ENCODE data around the gene NCOA7.
"Not testable (repeated sequence)": the region's sequence is repeated elsewhere in the genome, so short reads cannot be mapped to it uniquely, and the experiment has no call there.

The NCOA7 gene

DNA sequence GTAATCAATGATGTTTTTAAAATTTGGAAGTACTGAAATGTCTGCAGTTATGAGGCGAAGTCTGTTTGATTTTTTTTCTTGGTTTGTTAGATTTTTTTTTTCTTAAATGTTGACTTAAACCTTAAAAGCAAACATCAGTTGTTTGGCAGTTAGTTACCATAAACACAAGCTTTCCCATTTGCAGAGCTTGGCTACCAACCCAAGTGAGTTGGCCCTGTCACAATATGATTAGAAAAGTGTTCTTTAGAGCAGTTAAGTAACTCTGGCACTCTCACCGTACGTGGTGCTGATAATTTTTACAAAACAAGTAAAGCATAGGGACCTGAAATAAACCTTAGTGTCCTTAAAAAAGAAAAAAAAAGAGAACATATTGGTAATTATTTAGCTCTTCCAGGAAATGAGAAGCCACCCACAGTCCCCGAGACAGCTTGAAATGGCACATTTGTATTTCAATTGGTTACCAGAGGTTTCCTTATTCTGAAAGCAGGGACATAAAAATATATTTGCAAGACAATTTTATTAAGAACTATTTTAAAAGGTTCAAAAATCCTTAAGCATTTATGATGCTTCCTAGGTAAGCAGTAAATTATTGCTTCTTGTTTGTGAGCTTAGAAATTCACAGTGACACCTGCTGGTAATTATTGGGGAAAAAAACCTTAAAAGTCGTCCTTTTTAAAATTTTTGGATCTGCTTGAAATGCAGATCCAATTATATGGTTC is 37.4 kb upstream of the NCOA7 start:
- in situ Hi-C loops (cut with MboI; ENCODE audit: low sequenced_read_pairs), result no loop called here

DNA sequence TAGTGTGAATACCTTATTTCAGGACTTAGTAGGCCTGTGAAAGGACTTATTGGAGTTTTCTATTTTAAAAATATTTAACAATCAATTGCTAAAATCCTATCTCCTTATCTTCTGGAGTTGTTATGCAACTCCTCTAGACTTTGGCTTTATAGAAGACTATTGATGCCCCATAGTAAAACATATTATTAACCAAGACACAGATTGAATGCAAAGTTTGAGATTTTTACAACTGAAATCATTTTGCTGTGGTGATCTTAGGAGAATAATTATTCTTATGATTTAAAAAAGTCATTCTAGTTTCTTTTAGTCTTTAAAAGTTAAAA is 36.9 kb upstream of the NCOA7 start:
- in situ Hi-C loops (cut with MboI; ENCODE audit: low sequenced_read_pairs), result no loop called here

DNA sequence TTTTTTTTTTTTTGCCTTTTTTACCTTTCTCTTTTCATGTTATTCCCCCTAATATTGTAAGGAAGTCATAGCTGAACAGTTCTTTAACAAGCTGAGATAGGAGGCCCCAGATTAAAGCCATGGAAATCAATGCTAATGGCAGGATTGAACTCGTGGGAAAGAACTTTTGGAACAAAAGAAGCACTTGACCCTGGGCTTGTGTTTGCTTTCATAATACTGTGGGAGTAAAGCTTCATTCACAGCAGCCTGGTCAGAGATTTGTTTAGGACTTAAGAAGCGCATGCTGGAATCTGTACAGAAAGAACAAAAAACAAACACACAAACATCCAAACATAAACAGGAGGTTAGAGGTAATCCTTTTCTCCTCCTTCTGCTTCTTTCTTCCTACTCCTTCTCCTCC is 36.2 kb upstream of the NCOA7 start:
- in situ Hi-C loops (cut with MboI; ENCODE audit: low sequenced_read_pairs), result no loop called here

- in situ Hi-C loops (cut with MboI; ENCODE audit: low sequenced_read_pairs), result no loop called here
Observed at GRCh38 chr6:125759184-125759902, 31.4 kb upstream of the NCOA7 start.

- in situ Hi-C loops (cut with MboI; ENCODE audit: low sequenced_read_pairs), result loop anchor here (10.0 kb wide), 1 partner anchor 455 kb away; the partner anchor contains the start of gene HDDC2
Observed at GRCh38 chr6:125759959-125760457, 30.8 kb upstream of the NCOA7 start.

- in situ Hi-C loops (cut with MboI; ENCODE audit: low sequenced_read_pairs), result loop anchor here (10.0 kb wide), 1 partner anchor 459 kb away; the partner anchor contains the start of gene HDDC2
Observed at GRCh38 chr6:125764121-125764671, 26.6 kb upstream of the NCOA7 start.

DNA sequence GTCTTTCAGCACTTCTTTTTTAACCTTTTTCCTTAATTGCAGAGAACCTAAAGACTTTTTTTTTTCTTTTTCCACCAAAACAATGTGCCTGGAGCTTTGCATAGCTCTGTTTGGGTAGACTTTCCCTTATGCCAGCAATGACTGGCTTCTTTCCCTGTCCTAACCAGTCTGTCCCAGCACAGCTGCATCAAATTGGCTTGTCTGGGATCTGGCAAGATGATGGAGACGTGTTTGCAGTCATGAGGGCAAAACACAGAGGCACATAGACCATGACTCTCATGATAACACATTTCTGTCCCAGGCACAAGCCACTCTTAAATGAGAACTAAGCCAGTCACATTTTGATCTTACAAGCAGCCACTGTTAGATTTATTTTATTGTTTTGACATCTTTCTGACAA is 24.8 kb upstream of the NCOA7 start:
- in situ Hi-C loops (cut with MboI; ENCODE audit: low sequenced_read_pairs), result loop anchor here (10.0 kb wide), 1 partner anchor 461 kb away; the partner anchor contains the start of gene HDDC2

DNA sequence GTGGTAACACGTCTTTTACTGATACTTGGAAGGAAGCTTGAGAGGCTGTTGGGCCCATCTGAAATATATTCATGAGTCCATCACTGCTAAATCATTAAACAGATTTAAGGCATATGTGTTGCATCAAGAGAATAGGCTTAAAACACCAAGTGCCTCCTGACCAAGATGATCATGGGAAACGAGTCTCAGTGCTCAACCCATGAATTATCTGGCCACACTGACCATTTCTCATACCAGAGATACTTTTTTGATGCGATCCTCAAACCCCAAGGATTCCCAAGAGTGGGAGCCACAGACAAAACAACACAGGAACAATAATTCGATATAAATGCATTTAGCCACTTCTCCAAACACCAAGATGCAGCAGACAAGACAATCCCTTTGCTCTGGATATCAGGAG is 24.1 kb upstream of the NCOA7 start:
- in situ Hi-C loops (cut with MboI; ENCODE audit: low sequenced_read_pairs), result loop anchor here (10.0 kb wide), 1 partner anchor 462 kb away; the partner anchor contains the start of gene HDDC2

DNA sequence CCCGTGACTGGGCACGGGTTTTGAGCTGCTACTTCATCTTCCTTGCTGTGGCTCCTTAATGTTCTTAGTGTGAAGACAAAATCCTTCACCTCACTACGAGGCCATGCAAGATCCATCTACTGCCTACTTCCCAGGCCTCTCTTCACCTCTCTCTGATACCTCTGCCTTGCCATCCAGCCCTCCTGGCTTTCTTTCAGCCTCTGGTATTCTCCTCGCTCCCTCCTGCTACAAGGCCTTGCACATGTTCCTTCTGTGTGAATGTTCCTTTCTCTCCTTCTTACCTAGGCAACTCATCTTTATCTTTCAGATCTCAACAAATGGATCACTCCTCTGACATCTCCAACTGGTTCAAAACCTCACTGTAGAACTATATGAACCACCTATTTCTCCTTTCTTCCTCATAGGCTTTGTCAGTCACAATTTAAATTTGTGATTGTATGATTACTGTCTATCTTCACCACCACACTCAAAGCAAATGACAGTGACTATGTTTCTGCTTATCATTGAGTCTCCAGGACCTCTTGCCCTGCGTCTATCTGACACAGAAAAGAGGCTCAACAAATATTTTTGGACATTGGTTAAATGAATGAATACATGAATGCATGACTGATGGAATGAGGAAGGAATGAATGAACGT is 21.5 kb upstream of the NCOA7 start:
- in situ Hi-C loops (cut with MboI; ENCODE audit: low sequenced_read_pairs), result loop anchor here (10.0 kb wide), 1 partner anchor 464 kb away; the partner anchor contains the start of gene HDDC2

GRCh38 chr6:125773387-125774341 is 17.1 kb upstream of the NCOA7 start:
- in situ Hi-C loops (cut with MboI; ENCODE audit: low sequenced_read_pairs), result no loop called here

DNA sequence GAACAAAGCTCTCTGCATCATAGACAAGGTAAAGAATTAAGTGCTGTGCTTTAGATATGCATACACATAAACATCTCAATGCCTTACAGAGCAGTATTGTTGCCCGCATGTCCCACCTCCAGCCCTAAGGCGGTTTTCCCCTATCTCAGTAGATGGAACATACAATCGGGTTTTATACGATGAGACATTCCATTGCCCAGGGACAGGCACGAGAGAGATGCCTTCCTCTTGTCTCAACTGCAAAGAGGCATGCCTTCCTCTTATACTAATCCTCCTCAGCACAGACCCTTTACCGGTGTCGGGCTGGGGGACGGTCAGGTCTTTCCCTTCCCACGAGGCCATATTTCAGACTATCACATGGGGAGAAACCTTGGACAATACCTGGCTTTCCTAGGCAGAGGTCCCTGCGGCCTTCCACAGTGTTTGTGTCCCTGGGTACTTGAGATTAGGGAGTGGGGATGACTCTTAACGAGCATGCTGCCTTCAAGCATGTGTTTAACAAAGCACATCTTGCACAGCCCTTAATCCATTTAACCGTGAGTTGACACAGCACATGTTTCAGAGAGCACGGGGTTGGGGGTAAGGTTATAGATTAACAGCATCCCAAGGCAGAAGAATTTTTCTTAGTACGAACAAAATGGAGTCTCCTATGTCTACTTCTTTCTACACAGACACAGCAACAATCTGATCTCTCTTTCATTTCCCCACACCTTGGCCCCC is 14.5 kb upstream of the NCOA7 start:
- in situ Hi-C loops (cut with MboI; ENCODE audit: low sequenced_read_pairs), result not testable (repeated sequence)

DNA sequence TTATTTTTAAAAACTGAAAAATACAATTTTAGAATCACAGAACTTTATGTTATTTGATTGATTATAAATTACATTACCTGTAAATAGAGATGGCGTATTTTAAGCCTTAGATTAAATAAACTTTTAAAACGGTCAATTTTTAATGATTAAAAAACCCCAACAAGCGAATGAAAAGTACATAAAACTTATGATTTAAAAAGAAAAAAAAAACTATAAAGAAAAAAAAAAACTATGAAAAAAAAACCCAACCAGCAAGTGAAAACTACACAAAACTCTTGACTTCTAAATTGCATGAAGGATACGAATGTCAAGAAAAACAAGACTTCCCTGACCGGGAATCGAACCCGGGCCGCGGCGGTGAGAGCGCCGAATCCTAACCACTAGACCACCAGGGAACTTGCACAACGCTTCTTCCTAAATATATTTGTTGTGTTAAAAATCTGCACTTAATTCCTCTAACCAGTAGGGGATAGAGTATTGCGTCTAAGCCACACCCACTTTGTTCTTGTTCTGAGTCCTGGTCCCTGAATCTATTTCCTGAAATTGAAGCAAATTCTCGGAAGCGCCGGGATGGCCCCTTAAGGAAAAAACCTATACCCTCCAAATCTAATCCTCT is 10.7 kb upstream of the NCOA7 start:
- in situ Hi-C loops (cut with MboI; ENCODE audit: low sequenced_read_pairs), result loop anchor here (10.0 kb wide), 1 partner anchor 175 kb away; the partner anchor contains the start of gene HINT3

DNA sequence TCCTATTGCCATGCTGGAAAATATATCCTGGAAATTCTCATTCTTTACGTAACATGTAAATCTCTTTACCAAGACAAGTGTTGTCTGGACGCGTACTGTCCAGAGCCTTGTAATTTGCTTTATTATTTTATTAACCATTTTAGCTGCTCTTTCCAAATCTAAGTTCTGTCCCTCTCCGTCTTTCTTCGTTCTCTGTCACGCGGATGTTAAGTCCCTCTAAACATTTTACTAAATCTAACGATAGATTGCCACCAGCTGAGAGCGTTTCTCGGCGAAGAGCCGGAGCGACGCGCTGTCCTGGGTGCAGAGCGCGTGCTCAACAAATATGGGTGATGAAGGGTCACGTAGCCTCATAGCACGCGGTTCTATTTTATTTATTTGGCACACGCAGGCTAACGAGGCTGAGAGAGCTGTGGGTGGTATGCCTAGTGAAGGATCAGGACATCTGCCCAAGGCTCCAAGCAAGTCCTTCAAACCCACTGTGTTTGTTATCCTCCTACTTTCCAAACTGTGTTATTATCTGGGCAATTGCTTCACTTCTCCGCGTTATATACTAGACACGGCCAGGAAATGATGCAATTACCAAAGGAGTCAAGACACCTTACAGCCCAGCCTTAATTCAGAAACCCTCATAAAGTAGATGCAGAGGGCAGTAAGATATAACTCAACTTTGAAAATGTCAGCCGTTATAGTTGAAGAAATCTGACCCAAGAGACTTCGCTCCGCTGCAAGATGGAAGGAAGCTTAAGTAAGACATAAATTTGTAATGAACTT is 10.0 kb upstream of the NCOA7 start:
- in situ Hi-C loops (cut with MboI; ENCODE audit: low sequenced_read_pairs), result loop anchor here (10.0 kb wide), 1 partner anchor 174 kb away; the partner anchor contains the start of gene HINT3

DNA sequence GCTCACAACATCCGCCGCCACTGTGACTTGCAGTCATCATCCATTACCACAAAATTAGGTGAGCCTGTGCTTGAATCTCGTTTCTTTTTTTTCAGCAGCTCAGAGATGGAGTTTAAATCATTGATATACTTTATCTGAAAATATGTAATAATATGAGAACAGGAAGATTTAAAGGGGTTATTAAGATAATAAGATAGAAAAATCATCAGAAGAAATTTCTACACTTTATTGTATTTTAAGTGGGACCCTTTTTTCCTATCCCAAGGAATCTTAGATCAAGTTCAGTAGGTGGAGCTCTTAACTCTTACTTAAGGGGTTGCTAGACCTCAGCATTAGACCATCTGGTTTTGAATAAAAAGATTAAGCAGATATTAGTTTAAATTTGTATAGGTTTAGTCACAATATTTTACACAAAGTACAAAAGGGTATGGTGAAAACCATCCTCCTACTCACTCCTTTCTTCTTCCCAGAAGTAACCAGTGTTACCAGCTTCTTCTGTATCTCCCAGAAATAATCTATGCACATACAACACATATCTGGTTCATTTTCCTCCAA is 9.4 kb upstream of the NCOA7 start:
- in situ Hi-C loops (cut with MboI; ENCODE audit: low sequenced_read_pairs), result loop anchor here (10.0 kb wide), 1 partner anchor 173 kb away; the partner anchor contains the start of gene HINT3

DNA sequence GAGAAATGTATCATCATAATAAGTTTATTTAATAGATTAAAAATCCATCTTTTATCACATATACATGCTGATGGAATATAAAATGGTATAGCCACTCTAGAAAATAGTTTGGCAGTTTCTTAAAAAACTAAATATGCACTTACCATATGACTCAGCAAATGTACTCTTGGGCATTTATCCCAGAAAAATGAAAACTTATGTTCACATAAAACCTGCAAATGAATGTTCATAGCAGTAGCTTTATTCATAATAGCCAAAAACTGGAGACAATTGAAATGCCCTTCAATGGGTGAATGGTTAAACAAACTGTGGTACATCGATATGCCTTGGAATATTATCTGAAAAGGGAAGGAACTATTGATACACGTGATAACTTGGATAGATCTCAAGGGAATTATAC is 6.4 kb upstream of the NCOA7 start:
- in situ Hi-C loops (cut with MboI; ENCODE audit: low sequenced_read_pairs), result loop anchor here (10.0 kb wide), 1 partner anchor 170 kb away; the partner anchor contains the start of gene HINT3

- in situ Hi-C loops (cut with MboI; ENCODE audit: low sequenced_read_pairs), result loop anchor here (10.0 kb wide), 1 partner anchor 167 kb away; the partner anchor contains the start of gene HINT3
Observed at GRCh38 chr6:125787791-125788190, 3.0 kb upstream of the NCOA7 start.

DNA sequence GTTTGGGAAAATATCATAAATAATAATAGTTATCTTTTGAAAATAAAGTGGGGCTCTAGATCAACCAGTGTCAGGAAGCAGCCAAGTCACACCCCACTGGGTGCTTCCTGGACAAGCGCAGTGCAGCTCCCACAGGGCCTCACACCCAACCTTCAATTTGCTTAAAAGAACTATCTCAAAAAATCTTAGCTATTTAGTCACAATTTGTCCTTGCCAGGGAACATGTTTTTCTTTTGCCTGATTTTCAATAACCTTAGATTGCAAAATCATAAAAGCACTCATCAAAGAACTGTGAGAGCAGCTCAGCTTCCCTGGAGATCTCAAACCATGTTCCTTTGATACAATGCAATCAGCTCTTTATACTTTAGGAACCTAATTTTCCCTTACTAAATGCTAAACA is 1.6 kb upstream of the NCOA7 start:
- in situ Hi-C loops (cut with MboI; ENCODE audit: low sequenced_read_pairs), result loop anchor here (10.0 kb wide), 1 partner anchor 166 kb away; the partner anchor contains the start of gene HINT3
